ENCODE results near the gene UPK3A.
A peak's percentile ranks its signal among the peaks of the same experiment; 100 is the strongest.

The UPK3A gene

GRCh38 chr22:45317551-45318167 is 32.9 kb downstream of the UPK3A start:
- TF ChIP-seq, protein P1, sequence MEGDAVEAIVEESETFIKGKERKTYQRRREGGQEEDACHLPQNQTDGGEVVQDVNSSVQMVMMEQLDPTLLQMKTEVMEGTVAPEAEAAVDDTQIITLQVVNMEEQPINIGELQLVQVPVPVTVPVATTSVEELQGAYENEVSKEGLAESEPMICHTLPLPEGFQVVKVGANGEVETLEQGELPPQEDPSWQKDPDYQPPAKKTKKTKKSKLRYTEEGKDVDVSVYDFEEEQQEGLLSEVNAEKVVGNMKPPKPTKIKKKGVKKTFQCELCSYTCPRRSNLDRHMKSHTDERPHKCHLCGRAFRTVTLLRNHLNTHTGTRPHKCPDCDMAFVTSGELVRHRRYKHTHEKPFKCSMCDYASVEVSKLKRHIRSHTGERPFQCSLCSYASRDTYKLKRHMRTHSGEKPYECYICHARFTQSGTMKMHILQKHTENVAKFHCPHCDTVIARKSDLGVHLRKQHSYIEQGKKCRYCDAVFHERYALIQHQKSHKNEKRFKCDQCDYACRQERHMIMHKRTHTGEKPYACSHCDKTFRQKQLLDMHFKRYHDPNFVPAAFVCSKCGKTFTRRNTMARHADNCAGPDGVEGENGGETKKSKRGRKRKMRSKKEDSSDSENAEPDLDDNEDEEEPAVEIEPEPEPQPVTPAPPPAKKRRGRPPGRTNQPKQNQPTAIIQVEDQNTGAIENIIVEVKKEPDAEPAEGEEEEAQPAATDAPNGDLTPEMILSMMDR (conservative IDR thresholded peaks at IDR 0.05; ENCODE audit: low read depth, low read length) = no peak; the same call in 1 of the 2 replicates
- H3K36me3 ChIP-seq (ENCODE audit: insufficient read depth) = no peaks in the 10 kb centered on the region
- no peak overlapping the region for H2AFZ ChIP-seq (ENCODE audit: low read depth)
- peak overlapping the region; percentile 91 for H3K27ac ChIP-seq
- H3K79me2 ChIP-seq (ENCODE audit: insufficient read depth, low read depth) = peaks cover 88% of the 10 kb centered on the region
- H4K20me1 ChIP-seq (ENCODE audit: insufficient read depth) = no peaks in the 10 kb centered on the region
- peak overlapping the region; percentile 67 for H3K9ac ChIP-seq
- H3K4me3 ChIP-seq (IDR thresholded peaks at IDR 0.05; ENCODE audit: insufficient read depth, low read depth, low read length) = no peak overlapping the region
- H3K4me1 ChIP-seq (ENCODE audit: low read depth, poor library complexity, severe bottlenecking) = peaks cover 75% of the 10 kb centered on the region
- H3K4me2 ChIP-seq = peak overlapping the region; percentile 98
- H3K27me3 ChIP-seq (ENCODE audit: insufficient read depth, low read depth) = no peaks in the 10 kb centered on the region

GRCh38 chr22:45318168-45318557 is 33.4 kb downstream of the UPK3A start:
- no peaks in the 10 kb centered on the region for H4K20me1 ChIP-seq (ENCODE audit: insufficient read depth)
- H3K4me2 ChIP-seq = peak overlapping the region; percentile 98
- H3K36me3 ChIP-seq (ENCODE audit: insufficient read depth) = no peaks in the 10 kb centered on the region
- peaks cover 75% of the 10 kb centered on the region for H3K4me1 ChIP-seq (ENCODE audit: low read depth, poor library complexity, severe bottlenecking)
- no peaks in the 10 kb centered on the region for H3K27me3 ChIP-seq (ENCODE audit: insufficient read depth, low read depth)
- peak overlapping the region; percentile 67 for H3K9ac ChIP-seq
- no peak overlapping the region for H2AFZ ChIP-seq (ENCODE audit: low read depth)
- TF ChIP-seq, protein P1 (conservative IDR thresholded peaks at IDR 0.05; ENCODE audit: low read depth, low read length) = no peak
- no peak overlapping the region for H3K4me3 ChIP-seq (IDR thresholded peaks at IDR 0.05; ENCODE audit: insufficient read depth, low read depth, low read length)
- peaks cover 84% of the 10 kb centered on the region for H3K79me2 ChIP-seq (ENCODE audit: insufficient read depth, low read depth)
- H3K27ac ChIP-seq = peak overlapping the region; percentile 91

DNA sequence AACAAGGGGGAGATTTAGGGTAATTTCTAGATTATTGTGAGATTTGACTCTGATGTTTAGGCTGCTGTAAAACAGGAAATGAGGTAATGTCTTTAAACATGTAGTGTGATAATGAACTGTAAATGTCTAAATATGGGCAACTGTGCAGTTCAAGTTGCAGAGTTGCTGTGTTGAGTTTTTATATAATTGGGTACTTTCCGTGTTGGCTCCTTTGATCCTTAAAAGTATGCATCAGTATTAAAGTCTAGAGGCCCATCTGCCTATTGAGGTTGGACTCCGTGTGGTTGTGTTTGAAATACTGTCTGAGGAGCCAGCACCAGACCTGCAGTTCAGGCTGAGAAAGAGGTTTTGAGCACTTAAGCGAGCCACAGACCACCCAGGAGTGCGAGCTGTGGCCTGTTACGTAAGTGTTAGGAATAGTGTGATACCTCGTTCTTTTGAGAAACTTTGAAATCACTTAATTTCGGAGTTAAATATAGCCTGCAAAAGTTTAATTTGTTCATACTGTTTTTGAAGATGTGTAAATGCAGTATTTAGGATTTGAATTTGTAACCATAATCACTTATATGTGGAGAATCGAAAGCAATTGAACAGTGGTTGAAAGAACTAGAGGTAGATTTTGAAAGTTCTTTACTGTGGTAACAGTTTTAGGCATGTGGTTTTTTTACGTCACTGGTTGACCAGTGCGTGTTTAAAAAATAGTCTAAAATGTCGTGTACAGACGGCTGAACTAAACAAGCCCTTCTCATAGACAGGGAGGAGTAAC is 34.0 kb downstream of the UPK3A start:
- peaks cover 79% of the 10 kb centered on the region for H3K79me2 ChIP-seq (ENCODE audit: insufficient read depth, low read depth)
- no peaks in the 10 kb centered on the region for H3K27me3 ChIP-seq (ENCODE audit: insufficient read depth, low read depth)
- H3K4me3 ChIP-seq (IDR thresholded peaks at IDR 0.05; ENCODE audit: insufficient read depth, low read depth, low read length) = no peak overlapping the region
- H3K27ac ChIP-seq = peak overlapping the region; percentile 91
- no peaks in the 10 kb centered on the region for H3K36me3 ChIP-seq (ENCODE audit: insufficient read depth)
- peak overlapping the region; percentile 98 for H3K4me2 ChIP-seq
- H3K4me1 ChIP-seq (ENCODE audit: low read depth, poor library complexity, severe bottlenecking) = peaks cover 71% of the 10 kb centered on the region
- TF ChIP-seq, protein P1 (conservative IDR thresholded peaks at IDR 0.05; ENCODE audit: low read depth, low read length) = no peak
- peak overlapping the region; percentile 67 for H3K9ac ChIP-seq
- H4K20me1 ChIP-seq (ENCODE audit: insufficient read depth) = no peaks in the 10 kb centered on the region
- H2AFZ ChIP-seq (ENCODE audit: low read depth) = no peak overlapping the region

DNA sequence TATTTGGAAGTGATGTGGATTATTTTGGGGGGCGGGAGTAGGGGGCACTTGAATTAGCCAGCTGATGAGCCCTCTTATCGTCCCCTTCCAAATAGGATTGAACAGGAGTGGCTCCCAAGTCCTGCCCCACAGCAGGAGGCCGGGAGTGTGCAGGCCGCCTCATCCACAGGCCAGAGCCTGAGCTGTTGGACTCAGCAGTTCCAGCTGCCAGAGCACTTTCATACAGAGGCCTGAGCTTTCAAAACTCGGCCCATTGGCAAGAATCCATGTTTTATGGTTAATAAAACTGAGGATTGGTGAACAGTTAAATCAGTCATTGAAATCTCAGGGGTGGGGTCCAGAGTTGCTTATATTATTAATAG is 34.6 kb downstream of the UPK3A start:
- H3K4me2 ChIP-seq = peak overlapping the region; percentile 98

More for the DNA sequence above, 34.6 kb downstream of the UPK3A start:
- peaks cover 71% of the 10 kb centered on the region for H3K4me1 ChIP-seq (ENCODE audit: low read depth, poor library complexity, severe bottlenecking)
- H4K20me1 ChIP-seq (ENCODE audit: insufficient read depth) = no peaks in the 10 kb centered on the region
- H3K9ac ChIP-seq = peak overlapping the region; percentile 67
- TF ChIP-seq, protein P1 (conservative IDR thresholded peaks at IDR 0.05; ENCODE audit: low read depth, low read length) = no peak
- H3K79me2 ChIP-seq (ENCODE audit: insufficient read depth, low read depth) = peaks cover 75% of the 10 kb centered on the region
- peak overlapping the region; percentile 91 for H3K27ac ChIP-seq
- no peak overlapping the region for H3K4me3 ChIP-seq (IDR thresholded peaks at IDR 0.05; ENCODE audit: insufficient read depth, low read depth, low read length)
- no peaks in the 10 kb centered on the region for H3K27me3 ChIP-seq (ENCODE audit: insufficient read depth, low read depth)
- no peak overlapping the region for H2AFZ ChIP-seq (ENCODE audit: low read depth)
- H3K36me3 ChIP-seq (ENCODE audit: insufficient read depth) = no peaks in the 10 kb centered on the region
